Endothelial cell of umbilical vein (primary cell): ENCODE measurements around the gene RAD51B. TPM values are rescaled to one million over a fixed set of nuclear protein-coding genes. Genes with fewer than 3 reads are reported as not detected.

Source experiments
- BruUV-seq: library from RNA; stranded (reverse); fragments of 400-500 nt; replicated peaks from 2 replicates; lab custom pipeline; 2021; lab: Mats Ljungman, UMichigan
- CTCF ChIA-PET: fragments of 300-600, 350-600 bp; sonication (Branson Sonifier 250); formaldehyde crosslinking; loops from one replicate; lab custom pipeline; 2021; ENCODE audit warnings: antibody characterized with exemption, inconsistent platforms; lab: Charles Lee
- POLR2A ChIA-PET: fragments of 300-600, 350-600 bp; sonication (Branson Sonifier 250); formaldehyde crosslinking; loops from one replicate; lab custom pipeline; 2021; ENCODE audit warnings: antibody characterized with exemption, inconsistent platforms; lab: Charles Lee
- DNase-seq: peaks from one replicate; pipeline ENCODE4 v3.0.0-alpha.2; 2011; ENCODE audit warnings: low read depth, low spot score
- FAIRE-seq: peaks from 2 replicates; lab custom pipeline; 2011; peaks lifted over from hg19 to GRCh38; lab: Jason Lieb, UNC
- H2AFZ ChIP-seq: 2 replicates; pipeline ENCODE4 v1.6.0; 2012; ENCODE audit warnings: low read depth, low read length, control low read depth, inconsistent platforms
- H3K27ac ChIP-seq: 2 replicates; pipeline ENCODE4 v1.5.1; 2011; ENCODE audit warnings: low read depth, mild to moderate bottlenecking, control low read depth, low read length, moderate library complexity; ENCODE audit not compliant: insufficient read depth
- H3K27me3 ChIP-seq, 2 experiments: 2 replicates each; pipeline versions ENCODE4 v1.6.0 to v1.6.1; 2011; ENCODE audit warnings: low read length in 2 of 2, mixed read lengths in 1 of 2; ENCODE audit not compliant: control insufficient read depth in 2 of 2, insufficient read depth in 2 of 2
- H3K36me3 ChIP-seq, 2 experiments: 2 replicates in 1 of 2; 3 replicates in 1 of 2; pipeline ENCODE4 v1.5.1; 2011; ENCODE audit warnings: low read length in 2 of 2, mild to moderate bottlenecking in 1 of 2, moderate library complexity in 1 of 2; ENCODE audit not compliant: control insufficient read depth in 2 of 2, insufficient read depth in 2 of 2; ENCODE audit errors: extremely low read depth in 1 of 2
- H3K4me1 ChIP-seq: 3 replicates; pipeline ENCODE4 v1.5.1; 2011; ENCODE audit warnings: mild to moderate bottlenecking, low read length; ENCODE audit not compliant: control insufficient read depth, insufficient read depth; ENCODE audit errors: extremely low read depth
- H3K4me2 ChIP-seq: 2 replicates; pipeline ENCODE4 v1.6.1; 2011; ENCODE audit warnings: low read length, control low read depth, mixed read lengths; ENCODE audit not compliant: insufficient read depth
- H3K4me3 ChIP-seq, 3 experiments: fragments of 200-600 bp in 1 of 3; sonication (generic), shearing (Covaris generic) in 1 of 3; replicated peaks in 1 of 3; 2 replicates each; pipeline ENCODE4 v1.5.1; 2011 to 2016; ENCODE audit warnings: control low read depth in 3 of 3, low read length in 3 of 3, mild to moderate bottlenecking in 2 of 3, inconsistent platforms in 1 of 3, low read depth in 1 of 3, moderate library complexity in 1 of 3; ENCODE audit not compliant: insufficient read depth in 1 of 3
- H3K79me2 ChIP-seq: 2 replicates; pipeline ENCODE4 v1.6.0; 2012; ENCODE audit warnings: low read length, inconsistent platforms; ENCODE audit not compliant: control insufficient read depth, insufficient read depth
- H3K9ac ChIP-seq: replicated peaks from 2 replicates; pipeline ENCODE3; 2011; ENCODE audit warnings: low read length, control low read depth; ENCODE audit not compliant: insufficient read depth; ENCODE audit errors: extremely low read depth
- H3K9me1 ChIP-seq: replicated peaks from 3 replicates; pipeline ENCODE4 v1.6.0; 2011; ENCODE audit warnings: mild to moderate bottlenecking, low read length; ENCODE audit not compliant: control insufficient read depth, insufficient read depth; ENCODE audit errors: extremely low read depth
- H3K9me3 ChIP-seq: replicated peaks from 2 replicates; pipeline ENCODE4 v1.5.1; 2012; ENCODE audit warnings: low read length, inconsistent platforms; ENCODE audit not compliant: control insufficient read depth, insufficient read depth
- H4K20me1 ChIP-seq: replicated peaks from 2 replicates; pipeline ENCODE3; 2011; ENCODE audit warnings: mild to moderate bottlenecking, low read length; ENCODE audit not compliant: control insufficient read depth, insufficient read depth; ENCODE audit errors: extremely low read depth
- EZH2 ChIP-seq: IDR thresholded peaks from 2 replicates; pipeline ENCODE4 v1.6.1; 2012; ENCODE audit warnings: borderline replicate concordance, low read depth, mild to moderate bottlenecking, moderate library complexity, low read length, inconsistent platforms; ENCODE audit not compliant: severe bottlenecking
- FOS ChIP-seq: IDR thresholded peaks from 2 replicates; pipeline ENCODE4 v1.6.1; 2011; ENCODE audit warnings: mild to moderate bottlenecking, low read length, moderate library complexity, borderline replicate concordance; ENCODE audit not compliant: insufficient read depth
- GATA2 ChIP-seq: IDR thresholded peaks from 2 replicates; pipeline ENCODE4 v1.7.0; 2011; ENCODE audit warnings: low read depth, mild to moderate bottlenecking, moderate library complexity, mixed read lengths, low read length; ENCODE audit not compliant: insufficient read length, insufficient read depth
- JUN ChIP-seq: IDR thresholded peaks from 2 replicates; pipeline ENCODE4 v1.6.1; 2011; ENCODE audit warnings: borderline replicate concordance, low read depth; ENCODE audit not compliant: insufficient read length, insufficient read depth
- MAX ChIP-seq: IDR thresholded peaks from 2 replicates; pipeline ENCODE4 v1.6.1; 2011; ENCODE audit not compliant: insufficient read depth, insufficient read length
- MYC ChIP-seq: IDR thresholded peaks from one replicate; pipeline ENCODE4 v1.6.1; 2011; ENCODE audit warnings: mild to moderate bottlenecking, low read depth, low read length
- POLR2A ChIP-seq: IDR thresholded peaks from 2 replicates; pipeline ENCODE4 v1.6.1; 2012; ENCODE audit warnings: low read depth, mild to moderate bottlenecking, control low read depth, low read length
- POLR2AphosphoS5 ChIP-seq: IDR thresholded peaks from 2 replicates; pipeline ENCODE4 v1.6.1; 2012; ENCODE audit warnings: low read depth, mild to moderate bottlenecking, control low read depth, low read length, moderate library complexity; ENCODE audit not compliant: insufficient read depth
- dilution Hi-C: fragments of 300-500 bp; cut with MboI; formaldehyde crosslinking; loops from one replicate; pipeline ENCODE4 v1.15.0; 2019; ENCODE audit warnings: low sequenced_read_pairs; ENCODE audit not compliant: extremely low pct_ligation_motif_present
- intact Hi-C: fragments of 100-400 bp; cut with micrococcal nuclease; formaldehyde crosslinking; loops from one replicate; pipeline ENCODE4 v1.10.0; 2022
- polyA plus RNA-seq, 4 experiments: library from polyadenylated mRNA; depleted of rRNA in 3 of 4; stranded (reverse) in 3 of 4; unstranded in 1 of 4; fragments of >200 nt; gene quantifications; 2 replicates each; pipeline versions ENCODE4 v1.2.1 to v1.2.3, GENCODE V29; 2011 to 2012; ENCODE audit warnings: missing spikeins in 1 of 4
- total RNA-seq: library from RNA; stranded (reverse); gene quantifications from 2 replicates; pipeline ENCODE4 v1.2.3, GENCODE V29; 2021
- TF ChIP-seq, protein P1 (sequence below), 2 donors: IDR thresholded peaks; 1 replicate in 1 of 2; 2 replicates in 1 of 2; pipeline ENCODE4 v1.5.1; 2011; ENCODE audit warnings: low read length in 2 of 2, mild to moderate bottlenecking in 2 of 2, moderate library complexity in 2 of 2, control low read depth in 1 of 2, inconsistent platforms in 1 of 2, low read depth in 1 of 2; ENCODE audit not compliant: insufficient read depth in 1 of 2; ENCODE audit errors: extremely low read depth in 1 of 2

RAD51B gene
- total and polyA plus RNA-seq, 2 donors (not counting 3 experiments of a cell fraction or from before 2014, with no cell fraction given) = 3.9 to 19.0 TPM

- H4K20me1 ChIP-seq = no peaks in the 10 kb centered on the region
- H3K27me3 ChIP-seq = no peaks in the 10 kb centered on the region
- dilution Hi-C loops = no loop called here
- FAIRE-seq = no peak
- no peak for TF ChIP-seq MYC
- TF ChIP-seq, protein P1, sequence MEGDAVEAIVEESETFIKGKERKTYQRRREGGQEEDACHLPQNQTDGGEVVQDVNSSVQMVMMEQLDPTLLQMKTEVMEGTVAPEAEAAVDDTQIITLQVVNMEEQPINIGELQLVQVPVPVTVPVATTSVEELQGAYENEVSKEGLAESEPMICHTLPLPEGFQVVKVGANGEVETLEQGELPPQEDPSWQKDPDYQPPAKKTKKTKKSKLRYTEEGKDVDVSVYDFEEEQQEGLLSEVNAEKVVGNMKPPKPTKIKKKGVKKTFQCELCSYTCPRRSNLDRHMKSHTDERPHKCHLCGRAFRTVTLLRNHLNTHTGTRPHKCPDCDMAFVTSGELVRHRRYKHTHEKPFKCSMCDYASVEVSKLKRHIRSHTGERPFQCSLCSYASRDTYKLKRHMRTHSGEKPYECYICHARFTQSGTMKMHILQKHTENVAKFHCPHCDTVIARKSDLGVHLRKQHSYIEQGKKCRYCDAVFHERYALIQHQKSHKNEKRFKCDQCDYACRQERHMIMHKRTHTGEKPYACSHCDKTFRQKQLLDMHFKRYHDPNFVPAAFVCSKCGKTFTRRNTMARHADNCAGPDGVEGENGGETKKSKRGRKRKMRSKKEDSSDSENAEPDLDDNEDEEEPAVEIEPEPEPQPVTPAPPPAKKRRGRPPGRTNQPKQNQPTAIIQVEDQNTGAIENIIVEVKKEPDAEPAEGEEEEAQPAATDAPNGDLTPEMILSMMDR (IDR thresholded peaks at IDR 0.05; ENCODE audit: extremely low read depth in 1 of 2, insufficient read depth in 1 of 2, low read depth in 1 of 2, low read length in 2 of 2) = no peak
- TF ChIP-seq MAX = no peak
- no peak for TF ChIP-seq EZH2
- TF ChIP-seq GATA2 = no peak
- TF ChIP-seq POLR2A = no peak
- no peak for TF ChIP-seq JUN
- TF ChIP-seq POLR2AphosphoS5 = no peak
- no peak for TF ChIP-seq FOS
- BruUV-seq = no TSS peak
- no peaks in the 10 kb centered on the region for H3K9me1 ChIP-seq
- H3K4me1 ChIP-seq = no peaks in the 10 kb centered on the region
- H3K9ac ChIP-seq = no peak overlapping the region
- intact Hi-C loops = no loop called here
- no peak overlapping the region for H3K4me3 ChIP-seq
- CTCF ChIA-PET = interaction anchor here (1.2 kb wide), 1 partner anchor 16 kb away, joined by 3 read pairs; no protein-coding TSS in a partner anchor
- no peaks in the 10 kb centered on the region for H3K9me3 ChIP-seq
- no peak overlapping the region for H3K4me2 ChIP-seq
- no peak overlapping the region for H2AFZ ChIP-seq
- POLR2A ChIA-PET = no interaction called here
- H3K79me2 ChIP-seq = no peaks in the 10 kb centered on the region
- DNase-seq = no peak
- no peaks in the 10 kb centered on the region for H3K36me3 ChIP-seq
- H3K27ac ChIP-seq = no peak overlapping the region
Observed at GRCh38 chr14:68519671-68520187, 700.1 kb downstream of the RAD51B start.
